K562 (cell line): ENCODE data around the gene MAU2. TPM values are rescaled to one million over a fixed set of nuclear protein-coding genes. Genes with fewer than 3 reads are reported as not detected.
A peak's percentile ranks its signal among the peaks of the same experiment; 100 is the strongest.

Experiments used
- ATAC-seq: fragments of 200-7000 bp; cut with Tn5 transposase; 3 replicates; pipeline ENCODE4 v1.9.1; 2020; ENCODE audit warnings: moderate library complexity
- BruUV-seq: library from RNA; stranded (reverse); fragments of 400-500 nt; replicated peaks from 2 replicates; lab custom pipeline; 2021; lab: Mats Ljungman, UMichigan
- CTCF ChIA-PET: fragments of 300-600 bp; formaldehyde crosslinking; extraction: SDS; loops from one replicate; lab custom pipeline; 2021; ENCODE audit warnings: low intra/inter-chr PET ratio; lab: Yijun Ruan, JAX
- POLR2A ChIA-PET: fragments of 300-600, 350-650 bp; sonication (Branson Sonifier 250); formaldehyde crosslinking; extraction: SDS; loops from one replicate; lab custom pipeline; 2021; ENCODE audit warnings: antibody characterized with exemption, inconsistent platforms; lab: Yijun Ruan, JAX
- DNase-seq, 4 experiments: peaks; one replicate each; pipeline versions ENCODE4 v3.0.0 to v3.0.0-alpha.2; 2011 to 2018; ENCODE audit warnings: low spot score in 3 of 4, mixed read lengths in 3 of 4; ENCODE audit errors: extremely low read depth in 1 of 4
- FAIRE-seq: peaks from 2 replicates; lab custom pipeline; 2011; peaks lifted over from hg19 to GRCh38; lab: Jason Lieb, UNC
- H2AFZ ChIP-seq: 2 replicates; pipeline ENCODE4 v1.6.0; 2011; ENCODE audit warnings: low read depth, low read length, control low read depth, inconsistent platforms
- H3K27ac ChIP-seq: fragments of 200-600 bp; 3 replicates; pipeline ENCODE4 v1.8.0; 2011; ENCODE audit warnings: low read depth, mild to moderate bottlenecking, control low read depth, inconsistent platforms, low read length, moderate library complexity, mixed read lengths; ENCODE audit errors: extremely low read depth
- H3K27me3 ChIP-seq, 2 experiments: fragments of 300-600 bp in 1 of 2; 2 replicates in 1 of 2; 3 replicates in 1 of 2; pipeline versions ENCODE4 v1.6.0 to v1.8.0; 2011; ENCODE audit warnings: inconsistent platforms in 2 of 2, low read length in 2 of 2, mild to moderate bottlenecking in 1 of 2, mixed read lengths in 1 of 2, moderate library complexity in 1 of 2; ENCODE audit not compliant: control insufficient read depth in 2 of 2, insufficient read depth in 2 of 2
- H3K36me3 ChIP-seq: fragments of 300-600 bp; 3 replicates; pipeline ENCODE4 v1.8.0; 2011; ENCODE audit warnings: mild to moderate bottlenecking, low read length, inconsistent platforms; ENCODE audit not compliant: control insufficient read depth, insufficient read depth
- H3K4me1 ChIP-seq, 2 experiments: fragments of 200-600 bp in 1 of 2; replicated peaks in 1 of 2; 2 replicates in 1 of 2; 3 replicates in 1 of 2; pipeline versions ENCODE4 v1.5.1 to v1.8.0; 2011; ENCODE audit warnings: inconsistent platforms in 2 of 2, low read length in 2 of 2, mild to moderate bottlenecking in 1 of 2, mixed read lengths in 1 of 2, moderate library complexity in 1 of 2; ENCODE audit not compliant: control insufficient read depth in 2 of 2, insufficient read depth in 2 of 2
- H3K4me2 ChIP-seq: 2 replicates; pipeline ENCODE4 v1.6.1; 2011; ENCODE audit warnings: low read length, control low read depth, inconsistent platforms, mixed read lengths; ENCODE audit not compliant: insufficient read depth
- H3K4me3 ChIP-seq: fragments of 200-600 bp; sonication (generic), shearing (Covaris generic); 2 replicates; pipeline ENCODE4 v1.5.1; 2016; ENCODE audit warnings: control low read depth, inconsistent platforms
- H3K79me2 ChIP-seq: fragments of 200-600 bp; 3 replicates; pipeline ENCODE4 v1.8.0; 2011; ENCODE audit warnings: low read length, inconsistent platforms; ENCODE audit not compliant: control insufficient read depth, insufficient read depth
- H3K9ac ChIP-seq, 2 experiments: 2 replicates each; pipeline versions ENCODE4 v1.6.0 to v1.6.1; 2011; ENCODE audit warnings: low read depth in 2 of 2, low read length in 2 of 2, control low read depth in 1 of 2, inconsistent platforms in 1 of 2, mild to moderate bottlenecking in 1 of 2, mixed read lengths in 1 of 2; ENCODE audit not compliant: insufficient read depth in 1 of 2
- H3K9me1 ChIP-seq: one replicate; pipeline ENCODE4 v1.6.0; 2011; ENCODE audit warnings: inconsistent platforms, mild to moderate bottlenecking, low read length, moderate library complexity; ENCODE audit not compliant: control insufficient read depth, insufficient read depth
- H3K9me3 ChIP-seq: replicated peaks from 2 replicates; pipeline ENCODE4 v1.5.1; 2011; ENCODE audit warnings: low read depth, low read length, inconsistent platforms; ENCODE audit not compliant: control insufficient read depth, insufficient read depth
- H4K20me1 ChIP-seq: replicated peaks from 2 replicates; pipeline ENCODE4 v1.6.1; 2011; ENCODE audit warnings: low read length, inconsistent platforms, mixed read lengths; ENCODE audit not compliant: control insufficient read depth, insufficient read depth
- CCAR2 ChIP-seq: fragments of 200-400 bp; formaldehyde crosslinking; IDR thresholded peaks from 2 replicates; pipeline ENCODE4 v1.6.1; 2017; ENCODE audit warnings: mild to moderate bottlenecking, low read depth, low read length
- POLR2G ChIP-seq: fragments of 200-400 bp; formaldehyde crosslinking; IDR thresholded peaks from 2 replicates; pipeline ENCODE4 v1.6.1; 2017; ENCODE audit warnings: low read depth, mild to moderate bottlenecking, antibody characterized with exemption, low read length, moderate library complexity
- WGBS: fragments of 100-300 bp; shearing (Covaris generic); methylation state at CpG from one replicate; pipeline ENCODE4 v1.1.6; 2016; ENCODE audit warnings: low coverage, mixed read lengths; ENCODE audit not compliant: insufficient coverage; ENCODE audit errors: missing lambda C conversion rate; 5-methylcytosine and 5-hydroxymethylcytosine counted together
- in situ Hi-C: fragments of 300-500 bp; cut with MboI; formaldehyde crosslinking; loops from 4 replicates; pipeline ENCODE4 v1.15.0; 2018; ENCODE audit warnings: inconsistent platforms, mixed read lengths
- intact Hi-C: fragments of 100-400 bp; cut with micrococcal nuclease; formaldehyde crosslinking; loops from 2 replicates; pipeline ENCODE4 v1.14.2; 2022
- polyA plus RNA-seq, 8 experiments: library from polyadenylated mRNA; depleted of rRNA in 4 of 8; stranded (reverse) in 5 of 8; unstranded in 3 of 8; fragments of >200 nt; fragmentation: Nextera tagmentation in 2 of 8; fragmentation: Illumina TruSeq in 1 of 8; extraction: Ambion mirVana in 2 of 8; extraction: Trizol in 1 of 8; gene quantifications; 2 replicates each; pipeline versions ENCODE4 v1.2.1 to v1.2.3, GENCODE V29; 2011 to 2014; ENCODE audit warnings: inconsistent platforms in 1 of 8, missing spikeins in 1 of 8
- total RNA-seq, 7 experiments: library from RNA; depleted of rRNA in 6 of 7; stranded (reverse); fragments of >200 nt in 6 of 7; fragmentation: Illumina TruSeq in 2 of 7; extraction: Trizol in 2 of 7; gene quantifications; 2 replicates each; pipeline versions ENCODE4 v1.2.1 to v1.2.3, GENCODE V29; 2011 to 2021; ENCODE audit warnings: low replicate concordance in 1 of 7
- TF ChIP-seq, protein P1 (sequence below): sonication (generic); formaldehyde crosslinking; IDR thresholded peaks from 2 replicates; pipeline ENCODE4 v1.8.0; 2022; ENCODE audit warnings: missing genetic modification reagents, mild to moderate bottlenecking, borderline replicate concordance

Gene MAU2
- total and polyA plus RNA-seq, 9 of the 15 experiments (the other 6 are each of a cell fraction or from before 2014, with no cell fraction given): 1.2 to 48.1 (median 19.4) TPM

DNA sequence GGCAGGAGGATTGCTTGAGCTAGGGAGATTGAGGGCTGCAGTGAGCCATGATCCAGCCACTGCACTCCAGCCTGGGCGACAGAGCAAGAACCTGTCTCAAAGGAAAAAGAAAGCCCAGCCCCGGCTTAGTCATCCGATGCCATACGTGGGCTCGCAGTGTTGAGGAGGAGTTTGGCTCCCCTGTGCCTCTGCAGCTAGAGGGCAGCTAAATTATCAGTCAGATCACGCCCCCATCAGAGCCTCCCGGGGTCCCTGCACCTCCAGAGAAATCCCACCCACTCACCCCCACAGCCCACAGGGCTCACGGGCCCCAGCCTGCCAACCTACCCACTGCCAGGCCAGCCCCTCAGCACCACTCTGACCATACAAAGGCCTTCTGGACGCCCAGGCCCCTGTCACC lies 27.6 kb downstream of the MAU2 start:
- in situ Hi-C loops (no loop called here), intact Hi-C loops (no loop called here)
- FAIRE-seq (no peak), ATAC-seq (no peak), DNase-seq (no peak)
- H3K4me2 ChIP-seq: no peak overlapping the region
- no peak overlapping the region for H3K4me3 ChIP-seq
- TF ChIP-seq POLR2G (peak; percentile 48; the same call in 1 of the 2 replicates), CCAR2 (no peak)
- TF ChIP-seq, protein P1, sequence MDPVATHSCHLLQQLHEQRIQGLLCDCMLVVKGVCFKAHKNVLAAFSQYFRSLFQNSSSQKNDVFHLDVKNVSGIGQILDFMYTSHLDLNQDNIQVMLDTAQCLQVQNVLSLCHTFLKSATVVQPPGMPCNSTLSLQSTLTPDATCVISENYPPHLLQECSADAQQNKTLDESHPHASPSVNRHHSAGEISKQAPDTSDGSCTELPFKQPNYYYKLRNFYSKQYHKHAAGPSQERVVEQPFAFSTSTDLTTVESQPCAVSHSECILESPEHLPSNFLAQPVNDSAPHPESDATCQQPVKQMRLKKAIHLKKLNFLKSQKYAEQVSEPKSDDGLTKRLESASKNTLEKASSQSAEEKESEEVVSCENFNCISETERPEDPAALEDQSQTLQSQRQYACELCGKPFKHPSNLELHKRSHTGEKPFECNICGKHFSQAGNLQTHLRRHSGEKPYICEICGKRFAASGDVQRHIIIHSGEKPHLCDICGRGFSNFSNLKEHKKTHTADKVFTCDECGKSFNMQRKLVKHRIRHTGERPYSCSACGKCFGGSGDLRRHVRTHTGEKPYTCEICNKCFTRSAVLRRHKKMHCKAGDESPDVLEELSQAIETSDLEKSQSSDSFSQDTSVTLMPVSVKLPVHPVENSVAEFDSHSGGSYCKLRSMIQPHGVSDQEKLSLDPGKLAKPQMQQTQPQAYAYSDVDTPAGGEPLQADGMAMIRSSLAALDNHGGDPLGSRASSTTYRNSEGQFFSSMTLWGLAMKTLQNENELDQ (CRISPR knock-in tag): no peak
- H2AFZ ChIP-seq: no peak overlapping the region
- no peaks in the 10 kb centered on the region for H3K9me3 ChIP-seq
- H3K9ac ChIP-seq: no peak overlapping the region
- CTCF ChIA-PET: no interaction called here
- peaks cover 72% of the 10 kb centered on the region; the same call in 2 of the 3 replicates for H3K36me3 ChIP-seq
- 80% methylated on average over 8 of the region's 9 CpGs for WGBS
- H3K9me1 ChIP-seq: no peaks in the 10 kb centered on the region
- POLR2A ChIA-PET: interaction anchor here (1.0 kb wide), 1 partner anchor 19 kb away, joined by 3 read pairs; no protein-coding TSS in a partner anchor
- BruUV-seq: no TSS peak
- no peak overlapping the region for H3K27ac ChIP-seq
- H3K79me2 ChIP-seq: no peaks in the 10 kb centered on the region
- no peaks in the 10 kb centered on the region for H3K27me3 ChIP-seq
- H3K4me1 ChIP-seq: peaks cover 0 to 11% of the 10 kb centered on the region in 2 experiments; a peak in 2 of 5 replicates
- no peaks in the 10 kb centered on the region for H4K20me1 ChIP-seq
